ENCODE results near the gene IFT20.
"Not testable (repeated sequence)": the region's sequence is repeated elsewhere in the genome, so short reads cannot be mapped to it uniquely, and the experiment has no call there.

The IFT20 gene

GRCh38 chr17:28315846-28316705 is 19.2 kb downstream of the IFT20 start:
- DNase-seq (ENCODE audit: low spot score) = no peak

- DNase-seq (ENCODE audit: low spot score) = no peak
These were observed 21.4 kb downstream of the IFT20 start for GRCh38 chr17:28313841-28314240.

GRCh38 chr17:28306954-28307401 is 28.3 kb downstream of the IFT20 start:
- no peak for DNase-seq (ENCODE audit: low spot score)

GRCh38 chr17:28298449-28298848 is 36.8 kb downstream of the IFT20 start:
- no peak for DNase-seq (ENCODE audit: low spot score)

- DNase-seq (ENCODE audit: low spot score) = peak; percentile 21
These were observed 39.3 kb downstream of the IFT20 start for GRCh38 chr17:28295677-28296578.

GRCh38 chr17:28293994-28294393 is 41.3 kb downstream of the IFT20 start:
- DNase-seq (ENCODE audit: low spot score) = no peak

GRCh38 chr17:28292878-28293277 is 42.4 kb downstream of the IFT20 start:
- not testable (repeated sequence) for DNase-seq (ENCODE audit: low spot score)

- no peak for DNase-seq (ENCODE audit: low spot score)
These were observed 43.4 kb downstream of the IFT20 start for GRCh38 chr17:28291780-28292330.

GRCh38 chr17:28290703-28291102 is 44.6 kb downstream of the IFT20 start:
- DNase-seq (ENCODE audit: low spot score) = no peak

- DNase-seq (ENCODE audit: low spot score) = no peak
These were observed 49.3 kb downstream of the IFT20 start for GRCh38 chr17:28285965-28286364.

GRCh38 chr17:28282596-28282995 is 52.7 kb downstream of the IFT20 start:
- no peak for DNase-seq (ENCODE audit: low spot score)

- no peak for DNase-seq (ENCODE audit: low spot score)
These were observed 54.4 kb downstream of the IFT20 start for GRCh38 chr17:28280826-28281225.

- no peak for DNase-seq (ENCODE audit: low spot score)
These were observed 55.9 kb downstream of the IFT20 start for GRCh38 chr17:28279411-28279810.
